HepG2 (cell line): ENCODE measurements around the gene FLVCR1. TPM values are rescaled to one million over a fixed set of nuclear protein-coding genes. Genes with fewer than 3 reads are reported as not detected.

Experiments used
- HMG20A ChIP-seq: IDR thresholded peaks from 2 replicates; pipeline ENCODE4 v1.6.1; 2016; ENCODE audit warnings: borderline replicate concordance
- HNF4A ChIP-seq: sonication (generic); formaldehyde crosslinking; IDR thresholded peaks from 2 replicates; pipeline ENCODE4 v1.4.0; 2020; ENCODE audit warnings: missing genetic modification reagents
- HNRNPK ChIP-seq: fragments of 200-400 bp; formaldehyde crosslinking; IDR thresholded peaks from 2 replicates; pipeline ENCODE4 v1.6.1; 2018; ENCODE audit warnings: low read length, low read depth, moderate library complexity, mild to moderate bottlenecking; ENCODE audit not compliant: poor library complexity, severe bottlenecking
- NFRKB ChIP-seq: fragments of 450-650 bp; IDR thresholded peaks from 2 replicates; pipeline ENCODE4 v1.6.1; 2017
- PATZ1 ChIP-seq: sonication (generic); formaldehyde crosslinking; IDR thresholded peaks from 2 replicates; pipeline ENCODE4 v1.4.0; 2020; ENCODE audit warnings: missing genetic modification reagents
- PAX8 ChIP-seq: sonication (generic); formaldehyde crosslinking; IDR thresholded peaks from 2 replicates; pipeline ENCODE4 v1.8.0; 2022; ENCODE audit warnings: mild to moderate bottlenecking, missing genetic modification reagents, borderline replicate concordance
- RELA ChIP-seq: sonication (generic); formaldehyde crosslinking; IDR thresholded peaks from 2 replicates; pipeline ENCODE4 v1.4.0; 2020; ENCODE audit warnings: missing genetic modification reagents
- TCF7 ChIP-seq: sonication (generic); IDR thresholded peaks from 2 replicates; pipeline ENCODE4 v1.6.1; 2016; ENCODE audit warnings: antibody characterized with exemption, low read depth
- ZBTB21 ChIP-seq: sonication (generic); formaldehyde crosslinking; IDR thresholded peaks from 2 replicates; pipeline ENCODE4 v1.4.0; 2020; ENCODE audit warnings: missing genetic modification reagents
- ZFP91 ChIP-seq: sonication (generic); formaldehyde crosslinking; IDR thresholded peaks from 2 replicates; pipeline ENCODE4 v1.9.0; 2022; ENCODE audit warnings: missing genetic modification reagents, mild to moderate bottlenecking, borderline replicate concordance
- ZMYM3 ChIP-seq: sonication (generic); formaldehyde crosslinking; IDR thresholded peaks from 2 replicates; pipeline ENCODE4 v1.5.1; 2020; ENCODE audit warnings: mild to moderate bottlenecking, missing genetic modification reagents
- ZNF230 ChIP-seq: sonication (generic); formaldehyde crosslinking; IDR thresholded peaks from 2 replicates; pipeline ENCODE4 v1.4.0; 2020; ENCODE audit warnings: mild to moderate bottlenecking, missing genetic modification reagents
- ZNF382 ChIP-seq: sonication (generic); formaldehyde crosslinking; IDR thresholded peaks from 2 replicates; pipeline ENCODE4 v1.5.0; 2020; ENCODE audit warnings: missing genetic modification reagents, mild to moderate bottlenecking, borderline replicate concordance
- ZNF530 ChIP-seq: sonication (generic); formaldehyde crosslinking; IDR thresholded peaks from 2 replicates; pipeline ENCODE4 v1.5.0; 2020; ENCODE audit warnings: low read depth, mild to moderate bottlenecking, missing genetic modification reagents
- ZNF644 ChIP-seq: IDR thresholded peaks from 2 replicates; pipeline ENCODE4 v1.6.1; 2016; ENCODE audit warnings: low read depth
- ZSCAN25 ChIP-seq: sonication (generic); formaldehyde crosslinking; IDR thresholded peaks from 2 replicates; pipeline ENCODE4 v1.8.0; 2022; ENCODE audit warnings: mild to moderate bottlenecking, missing genetic modification reagents
- polyA plus RNA-seq, 8 experiments: library from polyadenylated mRNA; depleted of rRNA in 3 of 8; stranded (reverse) in 7 of 8; unstranded in 1 of 8; fragments of >200 nt; fragmentation: Illumina TruSeq in 4 of 8; extraction: Trizol in 4 of 8; gene quantifications; 2 replicates each; pipeline versions ENCODE4 v1.2.1 to v1.2.3, GENCODE V29; 2011 to 2016; ENCODE audit warnings: low read depth in 4 of 8, missing spikeins in 1 of 8, mixed read lengths in 1 of 8; ENCODE audit not compliant: insufficient read depth in 1 of 8
- total RNA-seq, 5 experiments: library from RNA; depleted of rRNA; stranded (reverse); fragments of >200 nt; fragmentation: Illumina TruSeq; extraction: Trizol; gene quantifications; 2 replicates each; pipeline ENCODE4 v1.2.3, GENCODE V29; 2016; ENCODE audit warnings: low read depth in 1 of 5
- TF ChIP-seq, protein P1 (sequence below): IDR thresholded peaks from 2 replicates; pipeline ENCODE4 v1.6.1; 2012; ENCODE audit warnings: low read depth, low read length, improper control_type of control experiment
- TF ChIP-seq, protein P2 (sequence below): fragments of 450-650 bp; IDR thresholded peaks from 2 replicates; pipeline ENCODE4 v1.6.1; 2017

FLVCR1 gene
- total and polyA plus RNA-seq, 2 of the 13 experiments (the other 11 are each of a cell fraction or from before 2014, with no cell fraction given), result 14.8 to 39.8 TPM

GRCh38 chr1:212819726-212820125 is 38.3 kb upstream of the FLVCR1 start (continued):
- TF ChIP-seq, protein P1, sequence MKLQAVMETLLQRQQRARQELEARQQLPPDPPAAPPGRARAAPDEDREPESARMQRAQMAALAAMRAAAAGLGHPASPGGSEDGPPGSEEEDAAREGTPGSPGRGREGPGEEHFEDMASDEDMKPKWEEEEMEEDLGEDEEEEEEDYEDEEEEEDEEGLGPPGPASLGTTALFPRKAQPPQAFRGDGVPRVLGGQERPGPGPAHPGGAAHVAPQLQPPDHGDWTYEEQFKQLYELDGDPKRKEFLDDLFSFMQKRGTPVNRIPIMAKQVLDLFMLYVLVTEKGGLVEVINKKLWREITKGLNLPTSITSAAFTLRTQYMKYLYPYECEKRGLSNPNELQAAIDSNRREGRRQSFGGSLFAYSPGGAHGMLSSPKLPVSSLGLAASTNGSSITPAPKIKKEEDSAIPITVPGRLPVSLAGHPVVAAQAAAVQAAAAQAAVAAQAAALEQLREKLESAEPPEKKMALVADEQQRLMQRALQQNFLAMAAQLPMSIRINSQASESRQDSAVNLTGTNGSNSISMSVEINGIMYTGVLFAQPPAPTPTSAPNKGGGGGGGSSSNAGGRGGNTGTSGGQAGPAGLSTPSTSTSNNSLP, result no peak
- TF ChIP-seq NFRKB, result no peak
- TF ChIP-seq PAX8 (CRISPR knock-in tag), result no peak
- TF ChIP-seq ZNF644 (CRISPR knock-in tag), result no peak
- TF ChIP-seq ZFP91 (CRISPR knock-in tag), result no peak
- no peak for TF ChIP-seq ZSCAN25 (CRISPR knock-in tag)
- 0 out of 2 replicates have a peak, but pooled peaks have one; percentile 5 for TF ChIP-seq HNF4A
- no peak for TF ChIP-seq HNRNPK
- TF ChIP-seq RELA, result peak; percentile 93; the same call in 1 of the 2 replicates
- TF ChIP-seq ZMYM3 (CRISPR knock-in tag), result no peak
- TF ChIP-seq PATZ1 (CRISPR knock-in tag), result no peak
- TF ChIP-seq ZNF230, result no peak
- no peak for TF ChIP-seq ZNF382
- TF ChIP-seq ZBTB21 (CRISPR knock-in tag), result no peak
- no peak for TF ChIP-seq HMG20A (CRISPR knock-in tag)
- TF ChIP-seq ZNF530 (CRISPR knock-in tag), result no peak
- TF ChIP-seq TCF7, result 0 out of 2 replicates have a peak, but pooled peaks have one; percentile 13
- TF ChIP-seq, protein P2, sequence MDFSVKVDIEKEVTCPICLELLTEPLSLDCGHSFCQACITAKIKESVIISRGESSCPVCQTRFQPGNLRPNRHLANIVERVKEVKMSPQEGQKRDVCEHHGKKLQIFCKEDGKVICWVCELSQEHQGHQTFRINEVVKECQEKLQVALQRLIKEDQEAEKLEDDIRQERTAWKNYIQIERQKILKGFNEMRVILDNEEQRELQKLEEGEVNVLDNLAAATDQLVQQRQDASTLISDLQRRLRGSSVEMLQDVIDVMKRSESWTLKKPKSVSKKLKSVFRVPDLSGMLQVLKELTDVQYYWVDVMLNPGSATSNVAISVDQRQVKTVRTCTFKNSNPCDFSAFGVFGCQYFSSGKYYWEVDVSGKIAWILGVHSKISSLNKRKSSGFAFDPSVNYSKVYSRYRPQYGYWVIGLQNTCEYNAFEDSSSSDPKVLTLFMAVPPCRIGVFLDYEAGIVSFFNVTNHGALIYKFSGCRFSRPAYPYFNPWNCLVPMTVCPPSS, result no peak
